GM19240 (cell line): ENCODE data around the gene LILRB3.
A peak's percentile ranks its signal among the peaks of the same experiment; 100 is the strongest.
"Not testable (repeated sequence)": the region's sequence is repeated elsewhere in the genome, so short reads cannot be mapped to it uniquely, and the experiment has no call there.

ENCODE experiments used
- DNase-seq: peaks from one replicate; pipeline ENCODE4 v3.0.0; 2011; ENCODE audit warnings: low spot score; ENCODE audit not compliant: insufficient read length

The LILRB3 gene

DNA sequence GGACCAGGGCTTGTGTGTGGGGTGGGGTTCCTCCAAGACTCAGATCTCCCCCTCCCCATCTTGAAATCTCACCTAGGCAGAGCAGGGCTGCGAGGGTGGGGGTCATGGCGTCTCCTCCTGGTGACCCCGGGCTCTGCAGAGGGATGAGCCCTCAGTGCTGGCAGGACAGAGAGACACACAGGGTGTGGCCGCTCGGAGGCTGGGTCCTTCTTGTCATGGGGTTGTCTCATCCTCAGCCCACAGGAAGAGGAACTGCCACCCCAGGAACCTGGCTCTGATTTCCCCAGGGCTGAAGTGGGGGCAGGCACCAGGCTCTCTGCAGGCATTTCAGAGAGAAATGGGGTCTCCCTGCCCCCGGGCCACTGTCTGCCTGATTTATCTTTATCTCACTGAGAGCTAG lies 19.8 kb upstream of the LILRB3 start, which contains the start of gene LILRA6:
LILRA6 (minus strand) TSS at position 145 of the 400 bp plus-strand sequence.
- DNase-seq: not testable (repeated sequence)

DNA sequence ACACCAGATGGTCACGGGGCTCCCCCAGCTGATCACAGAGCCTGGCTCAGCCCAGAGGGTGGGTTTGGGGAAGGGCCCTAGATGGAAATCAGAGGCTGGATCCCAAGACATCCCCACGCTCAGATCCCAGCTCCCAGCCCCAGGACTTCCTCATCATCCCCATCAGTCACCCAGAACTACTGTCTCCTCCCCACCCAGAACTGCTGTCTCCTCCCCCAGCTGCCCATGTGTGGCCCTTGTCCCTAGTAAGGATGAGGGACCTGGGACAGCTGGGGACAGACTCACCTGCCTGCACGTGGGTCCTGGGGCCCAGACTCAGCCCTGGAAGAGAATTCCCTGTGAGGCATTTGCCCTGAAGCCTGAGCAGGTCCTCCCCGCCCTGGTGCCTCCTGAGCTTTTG lies 19.4 kb upstream of the LILRB3 start:
- DNase-seq: not testable (repeated sequence)

DNA sequence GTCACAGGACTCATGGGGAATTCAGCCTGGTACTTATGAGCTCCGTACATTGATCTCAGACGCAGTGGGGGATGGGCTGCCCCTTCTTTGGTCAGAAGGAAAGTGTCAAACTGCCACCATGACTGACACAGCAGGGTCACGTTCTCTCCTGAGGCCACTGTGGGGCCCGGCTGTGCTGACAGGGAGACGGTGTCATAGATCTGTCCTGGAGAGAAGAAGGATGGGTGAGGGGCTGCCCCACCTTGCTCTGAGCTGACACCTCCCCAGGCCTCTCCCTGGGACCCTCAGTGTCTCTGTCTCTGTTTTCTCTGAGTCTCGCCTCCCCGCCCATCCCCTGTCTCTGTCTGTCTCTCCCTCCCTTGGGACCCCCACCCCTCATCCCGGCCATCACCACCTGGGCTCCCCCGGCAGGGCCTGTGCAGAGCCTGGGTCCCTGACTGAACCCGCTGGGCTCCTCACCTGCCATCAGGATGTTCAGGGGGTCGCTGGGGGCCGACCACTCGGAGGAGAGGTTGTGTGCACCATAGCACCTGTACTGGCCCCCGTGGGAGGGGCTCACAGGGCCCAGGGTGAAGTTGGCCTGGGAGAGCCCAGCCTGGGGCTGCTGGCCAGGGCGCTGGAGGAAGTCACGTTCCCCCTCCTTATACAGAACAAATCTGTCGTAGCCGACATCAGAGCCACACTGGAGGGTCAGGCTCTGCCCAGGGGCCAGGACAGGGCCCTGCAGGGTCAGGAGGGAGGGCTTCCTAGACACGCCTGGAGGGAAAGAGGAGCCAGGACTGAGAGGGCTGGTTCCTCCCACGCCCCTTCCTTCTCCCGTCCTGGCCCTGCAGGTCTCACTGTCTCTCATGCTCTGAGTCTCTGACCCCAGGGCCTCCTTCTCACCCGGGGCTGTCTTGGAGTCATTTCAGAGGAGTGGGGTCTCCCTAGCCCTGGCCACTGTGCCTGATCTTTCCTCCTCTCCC lies 17.8 kb upstream of the LILRB3 start:
- not testable (repeated sequence) for DNase-seq

DNA sequence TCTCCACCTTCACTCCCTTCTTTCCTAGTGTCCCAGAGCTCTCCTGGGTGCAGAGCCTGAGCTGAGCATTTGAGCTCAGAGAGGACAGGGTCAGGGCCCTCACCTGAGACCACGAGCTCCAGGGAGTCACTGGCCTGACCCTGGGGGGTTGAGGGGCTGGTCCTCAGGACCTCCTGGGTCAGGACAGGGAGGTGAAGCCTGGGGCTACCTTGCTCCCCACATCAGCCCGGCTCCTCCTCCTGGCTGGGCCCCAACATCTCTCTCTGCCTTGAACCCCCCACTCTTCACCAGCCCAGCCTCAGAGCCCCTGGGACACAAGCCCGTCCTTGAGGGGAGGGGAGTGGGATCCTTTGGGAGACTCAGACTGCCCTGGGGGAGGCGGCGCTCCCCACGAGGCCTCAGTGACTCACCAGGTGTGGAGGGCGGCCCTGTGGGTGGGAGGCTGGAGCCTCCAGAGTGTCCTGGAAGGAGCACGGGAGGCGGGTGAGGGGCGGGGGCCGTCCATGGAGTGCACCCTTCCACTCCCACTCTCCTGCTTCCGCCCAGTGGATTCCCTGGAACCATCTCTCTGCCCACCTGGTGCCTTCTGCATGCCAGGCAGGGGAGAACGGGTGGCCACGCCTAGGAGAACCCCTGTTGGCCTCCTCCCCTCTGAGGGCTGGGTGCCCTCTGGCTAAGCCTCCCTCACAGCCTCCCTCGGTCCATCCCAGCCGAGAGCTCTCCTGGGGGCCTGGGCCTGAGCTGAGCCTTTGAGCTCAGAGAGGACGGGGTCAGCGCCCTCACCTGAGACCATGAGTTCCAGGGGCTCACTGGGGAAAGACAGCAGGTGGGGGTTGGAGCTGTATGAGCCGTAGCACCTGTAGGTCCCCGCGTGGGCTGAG lies 16.9 kb upstream of the LILRB3 start:
- DNase-seq: not testable (repeated sequence)

DNA sequence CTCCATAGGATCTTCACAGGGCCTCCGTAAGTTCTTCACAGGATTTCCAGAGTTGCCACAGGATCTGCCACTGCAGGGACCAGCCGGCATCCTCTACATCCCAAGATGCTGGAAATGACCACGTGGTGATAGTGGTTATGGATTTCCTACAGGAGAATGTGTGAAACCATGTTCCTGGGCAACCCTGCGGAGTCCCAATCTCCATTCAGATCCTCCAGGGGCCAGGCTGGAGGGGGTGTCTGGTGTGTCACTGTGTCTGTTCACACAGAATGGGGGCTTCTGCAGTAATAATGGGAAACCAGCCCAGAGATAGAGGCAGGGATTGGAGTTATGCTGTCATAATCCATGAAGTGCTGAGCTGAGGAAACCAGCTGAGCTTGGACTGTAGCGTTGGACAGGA lies 11.1 kb upstream of the LILRB3 start:
- DNase-seq: no peak

DNA sequence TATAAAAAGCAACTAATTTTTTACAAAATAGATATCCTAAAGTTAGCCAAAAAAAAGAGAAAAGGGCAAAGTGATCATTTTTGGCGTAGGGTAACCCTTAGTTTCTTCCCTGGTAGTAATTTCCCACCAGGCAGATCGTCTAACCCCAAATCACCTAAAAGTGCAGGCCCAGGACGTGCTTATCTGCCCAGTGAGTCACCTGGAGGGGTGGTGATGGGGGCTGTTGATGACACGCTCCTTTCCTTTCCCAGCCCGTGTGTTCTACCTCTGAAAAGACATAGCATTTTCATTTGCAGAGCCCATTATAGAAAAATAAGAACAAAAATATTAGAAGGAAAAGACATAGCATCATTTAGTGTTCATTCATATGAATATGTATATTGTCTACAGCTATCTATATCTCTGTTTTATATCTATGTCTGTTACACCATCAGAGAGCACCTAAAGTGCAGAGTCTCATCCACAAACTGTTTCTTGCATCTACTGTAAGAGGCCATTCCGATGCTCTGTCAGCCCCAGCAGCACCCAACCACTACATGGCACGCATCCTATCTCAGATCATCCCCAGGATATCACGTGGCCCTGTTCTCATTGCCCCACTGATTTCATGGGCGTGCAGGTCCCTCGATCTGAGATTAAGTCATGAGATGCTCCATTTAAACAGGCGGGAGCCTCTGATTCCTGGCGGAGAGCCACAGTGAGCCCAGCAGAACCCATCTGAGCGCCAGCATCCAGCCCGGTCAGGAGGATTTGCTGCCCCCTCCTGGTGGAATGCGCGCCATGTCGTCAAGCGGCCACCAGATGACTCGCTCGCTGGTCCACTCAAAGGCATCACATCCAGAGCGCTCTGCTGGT lies 8.5 kb upstream of the LILRB3 start:
- DNase-seq: peak; percentile 56

DNA sequence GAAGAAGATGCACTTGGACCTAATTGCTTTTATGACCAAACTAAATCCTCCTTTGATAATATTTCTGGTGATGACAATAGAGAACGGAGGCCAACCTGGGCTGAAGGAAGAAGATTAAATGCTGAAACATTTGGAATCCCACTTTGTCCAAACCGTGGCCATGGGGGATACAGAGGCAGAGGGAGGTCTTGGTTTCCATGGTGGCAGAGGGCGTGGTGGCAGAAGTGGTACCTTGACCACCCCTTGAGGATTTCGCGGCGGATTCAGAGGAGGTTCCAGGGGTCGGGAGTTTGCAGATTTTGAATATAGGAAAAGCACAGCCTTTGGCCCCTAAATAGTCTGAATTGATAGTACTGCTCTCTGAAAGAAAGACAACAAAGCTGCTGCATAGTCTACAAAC lies 7.2 kb upstream of the LILRB3 start:
- DNase-seq: no peak

DNA sequence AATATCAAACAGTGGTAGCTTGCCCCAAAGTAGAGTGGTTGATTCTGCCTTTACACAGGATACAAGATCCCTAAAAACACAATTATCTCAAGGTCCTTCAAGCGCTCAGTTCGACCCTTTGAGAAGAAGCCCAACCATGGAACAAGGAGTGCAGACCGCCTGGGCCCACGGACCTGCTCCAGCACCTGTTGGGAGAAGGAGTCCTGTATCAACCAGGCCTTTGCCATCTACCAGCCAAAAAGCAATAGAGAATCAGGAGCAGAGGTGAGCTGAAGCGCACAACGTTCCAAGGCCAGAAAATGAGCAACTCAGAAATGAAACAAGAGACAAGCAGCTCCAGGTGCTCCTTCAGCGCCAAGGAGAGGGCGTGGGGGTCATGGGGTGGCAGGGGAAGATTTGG lies 6.3 kb upstream of the LILRB3 start:
- DNase-seq: no peak

DNA sequence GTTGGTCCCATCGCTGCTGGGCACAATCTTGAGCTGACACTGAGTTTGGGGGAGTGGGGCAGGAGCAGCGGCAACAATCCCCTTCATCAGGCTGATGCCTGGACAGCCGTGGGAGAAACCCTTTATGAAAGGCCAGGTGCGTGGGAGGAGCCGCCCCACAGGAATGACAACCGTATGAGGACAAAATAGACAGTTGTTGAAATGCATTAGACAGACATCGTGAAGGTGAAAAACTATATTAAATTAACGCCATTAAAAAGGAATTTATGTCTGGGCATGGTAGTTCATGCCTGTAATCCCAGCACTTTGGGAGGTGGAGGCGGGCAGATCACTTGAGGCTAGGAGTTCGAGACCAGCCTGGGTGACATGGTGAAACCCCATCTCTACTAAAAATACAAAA lies 1.8 kb upstream of the LILRB3 start:
- DNase-seq: not testable (repeated sequence)

DNA sequence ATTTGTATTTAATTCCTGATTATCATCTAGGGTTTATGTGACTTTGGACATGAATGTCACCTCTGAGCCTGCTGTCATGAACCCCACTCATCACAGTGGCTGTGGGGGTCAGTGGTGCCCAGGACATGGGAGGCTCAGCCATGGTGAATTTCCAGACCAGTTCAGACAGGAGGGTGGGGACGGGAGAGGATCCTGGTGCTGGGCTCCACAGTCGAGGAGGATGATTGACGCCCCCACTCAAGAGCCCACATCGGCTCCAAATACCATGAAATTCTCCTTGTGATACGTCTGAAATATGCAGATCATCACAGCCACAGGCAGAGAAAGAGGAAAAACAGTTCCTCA lies 1.1 kb upstream of the LILRB3 start:
- DNase-seq: not testable (repeated sequence)

DNA sequence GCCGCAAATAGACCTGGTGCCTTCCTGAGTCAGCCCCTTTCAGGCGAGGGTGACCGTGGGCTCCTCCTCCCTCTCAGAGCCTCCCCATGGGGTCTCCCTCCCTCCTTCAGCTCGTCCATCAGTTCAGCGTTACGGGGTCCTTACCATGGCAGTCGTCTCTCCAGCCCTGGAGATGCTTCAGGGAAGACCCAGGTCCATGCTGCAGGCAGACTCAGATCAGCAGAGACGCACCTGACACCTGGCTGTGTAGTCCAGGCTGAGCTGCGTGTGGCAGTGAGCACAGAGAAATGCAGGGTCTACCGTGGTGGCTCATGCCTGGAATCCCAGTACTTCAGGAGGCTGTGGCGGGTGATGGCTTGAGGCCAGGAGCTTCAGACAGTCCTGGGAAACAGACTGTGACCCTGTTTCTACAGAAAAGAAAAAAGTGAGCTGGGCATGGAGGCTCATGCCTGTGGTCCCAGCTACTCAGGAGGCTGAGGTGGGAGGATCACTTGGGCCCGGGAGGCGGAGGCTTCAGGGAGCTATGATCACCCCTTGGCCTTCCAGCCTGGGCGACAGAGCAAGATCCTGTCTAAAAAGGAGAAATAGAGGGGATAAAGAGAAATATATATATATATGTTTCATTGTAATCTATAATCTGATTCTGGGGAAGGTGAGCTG lies 600 bp upstream of the LILRB3 start:
- not testable (repeated sequence) for DNase-seq

DNA sequence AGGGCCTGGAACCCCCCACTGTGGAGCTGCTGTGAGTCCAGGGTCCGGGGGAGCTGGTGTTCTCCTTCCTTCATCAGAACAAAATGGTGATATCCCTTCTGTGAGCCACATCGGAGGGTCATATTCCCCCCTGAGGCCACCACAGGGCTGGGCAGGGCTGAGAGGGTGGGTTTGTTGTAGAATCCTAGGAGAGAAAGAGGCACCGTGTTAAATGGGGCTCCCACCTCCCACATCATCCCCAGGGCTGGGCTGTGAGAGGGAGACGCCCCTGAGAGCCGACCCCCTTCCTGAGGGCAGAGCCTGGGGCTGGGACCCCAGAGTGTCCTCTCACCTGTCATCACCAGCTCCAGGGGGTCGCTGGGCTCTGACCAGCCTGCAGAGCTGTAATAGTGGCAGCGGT lies 860 bp downstream of the LILRB3 start:
- not testable (repeated sequence) for DNase-seq

DNA sequence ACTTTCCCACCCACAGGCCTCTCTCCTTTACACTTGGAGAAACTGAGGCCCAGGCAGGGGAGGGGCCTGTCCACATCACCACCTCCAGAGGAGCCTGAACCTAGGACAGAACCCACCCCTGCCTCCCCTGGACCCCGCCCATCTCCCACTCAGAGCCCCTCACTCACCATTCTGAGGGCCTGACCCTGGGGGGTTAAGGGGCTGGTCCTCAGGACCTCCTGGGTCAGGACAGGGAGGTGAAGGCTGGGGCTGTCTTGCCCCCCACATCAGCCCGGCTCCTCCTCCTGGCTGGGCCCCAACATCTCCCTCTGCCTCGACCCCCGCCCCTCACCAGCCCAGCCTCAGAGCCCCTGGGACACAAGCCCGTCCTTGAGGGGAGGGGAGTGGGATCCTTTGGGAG lies 3.1 kb downstream of the LILRB3 start:
- not testable (repeated sequence) for DNase-seq

DNA sequence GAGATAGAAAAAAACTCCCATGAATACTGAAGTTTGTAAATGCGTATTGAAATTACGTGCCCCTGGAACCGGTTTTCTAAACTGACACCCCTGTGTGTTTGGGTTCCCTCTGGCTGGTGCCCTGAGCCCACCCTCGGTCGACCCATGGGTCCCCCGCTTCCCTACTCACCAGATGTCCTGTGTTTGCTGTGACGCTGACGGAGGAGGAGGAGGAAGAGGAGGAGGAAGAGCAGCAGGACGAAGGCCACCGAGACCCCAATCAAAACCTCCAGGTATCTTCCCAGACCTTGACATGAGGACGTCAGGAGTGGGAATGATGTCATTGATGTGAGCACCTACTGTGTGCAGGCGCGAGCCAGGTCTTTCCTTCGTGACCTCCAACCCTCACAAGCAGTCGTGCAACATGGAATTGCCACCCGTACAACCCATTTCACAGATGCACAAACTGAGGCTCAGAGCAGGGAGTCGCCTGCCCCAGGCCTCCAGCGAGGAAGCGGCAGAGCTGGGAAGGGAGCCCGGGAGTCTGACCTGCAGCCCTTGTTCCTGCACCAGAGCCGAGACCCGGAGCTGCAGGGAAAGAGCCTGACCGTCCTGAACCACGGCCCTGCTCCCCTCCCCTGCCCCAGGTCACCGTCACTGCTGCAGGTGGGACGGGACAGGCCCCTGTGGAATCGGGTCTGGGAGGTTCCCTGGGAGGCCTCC lies 3.7 kb downstream of the LILRB3 start:
- DNase-seq: no peak

DNA sequence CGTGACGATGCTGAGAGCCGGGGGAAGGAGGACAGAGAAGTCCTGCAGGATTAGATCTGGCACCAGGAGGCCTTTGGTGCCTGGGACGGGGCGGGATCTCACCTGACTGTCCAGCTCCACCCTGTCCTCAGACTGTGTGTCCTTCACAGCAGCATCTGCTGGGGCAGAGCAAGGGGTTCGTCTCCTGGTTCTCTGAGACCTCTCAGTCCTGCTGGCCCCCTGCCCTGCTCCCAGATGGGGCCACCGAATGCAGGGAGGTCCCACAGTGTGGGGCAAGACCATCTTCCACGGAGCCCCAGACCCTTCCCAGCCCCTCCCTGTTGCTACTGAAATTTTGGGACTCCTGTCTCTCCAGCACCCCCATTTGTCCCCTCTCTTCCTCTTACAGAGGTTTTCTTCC lies 4.5 kb downstream of the LILRB3 start:
- no peak for DNase-seq

DNA sequence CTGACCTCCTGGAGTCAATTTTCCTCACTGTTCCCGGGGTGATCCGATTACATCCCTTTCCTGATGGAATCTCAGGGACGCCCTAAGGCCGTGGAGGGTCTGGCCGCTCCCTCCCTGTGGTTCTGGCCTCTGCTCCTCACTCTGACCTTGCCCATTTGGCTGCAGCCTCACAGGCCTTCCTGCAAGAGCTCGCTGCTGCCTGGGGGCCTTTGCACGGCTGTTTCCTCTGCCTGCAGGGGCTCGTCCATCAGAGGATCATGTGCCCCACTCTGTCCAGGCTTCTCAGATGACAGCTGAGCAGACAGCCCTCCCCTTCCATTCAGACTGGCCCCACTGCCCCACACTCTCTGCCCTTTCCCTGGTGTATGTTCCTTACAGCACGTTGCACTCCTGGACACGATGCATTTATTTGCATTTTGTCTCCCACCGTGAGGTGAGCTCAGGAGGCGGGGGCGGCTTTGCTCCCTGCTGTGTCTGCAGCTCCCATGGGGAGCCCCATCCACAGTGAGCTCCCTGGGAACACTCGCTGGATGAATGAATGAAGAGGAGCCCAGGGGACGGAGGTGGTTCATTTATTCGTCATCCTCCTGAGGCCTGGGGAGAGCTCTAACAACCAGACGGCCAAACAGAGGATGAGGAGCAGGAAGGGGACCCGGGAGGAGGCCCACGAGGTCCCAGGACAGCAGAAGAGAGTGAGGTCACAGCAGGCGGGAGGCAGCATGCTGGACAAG lies 5.1 kb downstream of the LILRB3 start:
- DNase-seq: not testable (repeated sequence)

DNA sequence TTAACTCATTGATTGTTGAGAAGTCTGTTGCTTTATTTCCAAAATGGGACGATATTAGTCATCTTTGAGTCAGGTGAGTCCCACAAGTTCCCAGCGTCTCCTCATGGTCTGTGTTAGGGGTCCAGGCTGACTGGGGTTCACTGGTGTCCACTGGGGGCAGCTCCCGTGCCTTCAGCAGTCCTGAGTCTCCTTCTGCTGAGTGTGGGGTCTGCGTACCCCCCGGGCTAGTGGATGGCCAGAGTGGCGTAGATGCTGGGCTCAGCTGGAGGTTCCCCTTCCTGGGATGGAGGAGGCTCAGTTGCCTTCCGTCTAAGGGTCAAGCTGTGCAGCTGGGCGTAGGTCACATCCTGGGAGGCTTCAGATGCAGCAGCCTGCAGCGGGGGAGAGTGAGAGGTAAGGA lies 5.9 kb downstream of the LILRB3 start:
- DNase-seq: no peak

DNA sequence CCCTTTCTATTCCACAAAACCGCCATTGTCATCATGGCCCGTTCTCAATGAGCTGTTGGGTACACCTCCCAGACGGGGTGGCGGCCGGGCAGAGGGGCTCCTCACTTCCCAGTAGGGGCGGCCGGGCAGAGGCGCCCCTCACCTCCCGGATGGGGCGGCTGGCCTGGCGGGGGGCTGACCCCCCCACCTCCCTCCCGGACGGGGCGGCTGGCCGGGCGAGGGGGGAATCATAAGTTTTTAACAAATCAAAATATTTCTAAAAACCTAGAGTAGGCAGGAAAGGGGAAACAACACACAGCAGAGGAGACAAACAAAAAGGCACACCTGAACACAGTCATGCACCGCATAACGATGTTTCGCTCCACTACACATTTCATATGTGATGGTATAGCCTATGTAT lies 8.1 kb downstream of the LILRB3 start:
- DNase-seq: not testable (repeated sequence)

DNA sequence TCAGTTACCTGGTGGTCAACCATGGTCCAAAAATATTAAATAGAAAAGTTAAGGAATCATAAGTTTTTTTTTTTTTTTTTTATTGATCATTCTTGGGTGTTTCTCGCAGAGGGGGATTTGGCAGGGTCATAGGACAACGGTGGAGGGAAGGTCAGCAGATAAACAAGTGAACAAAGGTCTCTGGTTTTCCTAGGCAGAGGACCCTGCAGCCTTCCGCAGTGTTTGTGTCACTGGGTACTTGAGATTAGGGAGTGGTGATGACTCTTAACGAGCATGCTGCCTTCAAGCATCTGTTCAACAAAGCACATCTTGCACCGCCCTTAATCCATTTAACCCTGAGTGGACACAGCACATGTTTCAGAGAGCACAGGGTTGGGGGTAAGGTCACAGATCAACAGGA lies 8.6 kb downstream of the LILRB3 start:
- not testable (repeated sequence) for DNase-seq
